ENCODE results near the gene SLC6A13. TPM values are rescaled to one million over a fixed set of nuclear protein-coding genes. Genes with fewer than 3 reads are reported as not detected.

SLC6A13 gene
- total RNA-seq, 1 experiment from 2014 or later: not detected

DNA sequence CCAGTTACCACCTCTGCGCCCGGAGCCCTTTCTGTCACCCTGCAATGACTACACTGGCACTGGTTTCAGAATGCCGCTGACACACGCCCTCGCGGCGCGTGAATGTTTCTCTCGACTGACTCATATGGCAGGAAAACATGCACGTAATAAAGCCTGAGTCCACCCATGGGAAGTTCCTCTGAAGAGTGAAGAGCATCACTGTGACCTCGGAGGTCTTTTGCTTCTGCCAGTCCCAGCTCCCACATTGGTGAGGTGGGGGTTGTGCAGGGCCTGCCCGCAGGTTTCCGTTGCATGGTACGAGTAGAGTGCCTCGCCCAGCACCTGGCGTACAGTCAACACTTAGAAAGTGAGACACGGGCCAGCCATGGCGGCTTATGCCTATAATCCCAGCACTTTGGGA is 37.6 kb downstream of the SLC6A13 start:
- peaks cover 18% of the 10 kb centered on the region for H3K27me3 Mint-ChIP-seq (ENCODE audit: low read depth)
- no CpG with 5 or more reads among the region's 18 CpGs for WGBS (ENCODE audit: extremely low coverage, insufficient read length, low lambda C conversion rate)
- no peaks in the 10 kb centered on the region for H3K9me3 Mint-ChIP-seq

More for the DNA sequence above, 37.6 kb downstream of the SLC6A13 start:
- Histone ChIP-seq H2BK20ac (ENCODE audit: low read depth, low read length, poor library complexity, severe bottlenecking) (no peak overlapping the region), H4K20me1 (ENCODE audit: control insufficient read depth, insufficient read depth, insufficient read length) (no peaks in the 10 kb centered on the region), H3K23ac (ENCODE audit: insufficient read length, low read depth, low read length) (no peak overlapping the region), H2BK15ac (ENCODE audit: low read depth, low read length) (no peak overlapping the region), H3K9me3 (ENCODE audit: control insufficient read depth, low read depth, low read length) (no peaks in the 10 kb centered on the region), H2BK5ac (ENCODE audit: insufficient read length, low read length) (no peak overlapping the region), H3K18ac (ENCODE audit: insufficient read length, low read depth, low read length) (no peak overlapping the region), H3K56ac (ENCODE audit: insufficient read length, low read depth, low read length) (no peak overlapping the region), H4K91ac (ENCODE audit: insufficient read length, low read depth, low read length) (no peak overlapping the region), H4K8ac (replicated peaks; ENCODE audit: insufficient read length, low read depth, low read length) (no peak overlapping the region), H2BK120ac (ENCODE audit: low read depth, low read length, poor library complexity, severe bottlenecking) (no peak overlapping the region), H3K4me2 (ENCODE audit: insufficient read depth, insufficient read length, low read length) (no peak overlapping the region), H3K23me2 (ENCODE audit: insufficient read length, low read depth, low read length, poor library complexity, severe bottlenecking) (peaks cover 4% of the 10 kb centered on the region), H3K9ac (ENCODE audit: extremely low read depth, insufficient read length, low read length) (no peak overlapping the region), H2AK5ac (ENCODE audit: insufficient read length, low read length) (no peak overlapping the region), H3K79me1 (ENCODE audit: insufficient read depth, low read depth, low read length, poor library complexity, severe bottlenecking) (no peaks in the 10 kb centered on the region), H2BK12ac (ENCODE audit: insufficient read length, low read depth, low read length) (no peak overlapping the region), H3K27ac (ENCODE audit: insufficient read length, low read depth, low read length) (no peak overlapping the region), H3K4me1 (ENCODE audit: insufficient read depth, low read length) (no peaks in the 10 kb centered on the region), H3K14ac (ENCODE audit: insufficient read depth, low read length) (no peak overlapping the region), H3K4ac (ENCODE audit: low read depth, low read length) (no peak overlapping the region), H3T11ph (ENCODE audit: low read length) (no peak overlapping the region), H2AFZ (ENCODE audit: low read length) (no peak overlapping the region), H4K5ac (ENCODE audit: insufficient read length, low read depth, low read length) (no peak overlapping the region), H3K79me2 (ENCODE audit: insufficient read depth, low read length) (no peaks in the 10 kb centered on the region), H3K27me3 (ENCODE audit: insufficient read depth, low read length) (no peaks in the 10 kb centered on the region)
- TF ChIP-seq, protein P1, sequence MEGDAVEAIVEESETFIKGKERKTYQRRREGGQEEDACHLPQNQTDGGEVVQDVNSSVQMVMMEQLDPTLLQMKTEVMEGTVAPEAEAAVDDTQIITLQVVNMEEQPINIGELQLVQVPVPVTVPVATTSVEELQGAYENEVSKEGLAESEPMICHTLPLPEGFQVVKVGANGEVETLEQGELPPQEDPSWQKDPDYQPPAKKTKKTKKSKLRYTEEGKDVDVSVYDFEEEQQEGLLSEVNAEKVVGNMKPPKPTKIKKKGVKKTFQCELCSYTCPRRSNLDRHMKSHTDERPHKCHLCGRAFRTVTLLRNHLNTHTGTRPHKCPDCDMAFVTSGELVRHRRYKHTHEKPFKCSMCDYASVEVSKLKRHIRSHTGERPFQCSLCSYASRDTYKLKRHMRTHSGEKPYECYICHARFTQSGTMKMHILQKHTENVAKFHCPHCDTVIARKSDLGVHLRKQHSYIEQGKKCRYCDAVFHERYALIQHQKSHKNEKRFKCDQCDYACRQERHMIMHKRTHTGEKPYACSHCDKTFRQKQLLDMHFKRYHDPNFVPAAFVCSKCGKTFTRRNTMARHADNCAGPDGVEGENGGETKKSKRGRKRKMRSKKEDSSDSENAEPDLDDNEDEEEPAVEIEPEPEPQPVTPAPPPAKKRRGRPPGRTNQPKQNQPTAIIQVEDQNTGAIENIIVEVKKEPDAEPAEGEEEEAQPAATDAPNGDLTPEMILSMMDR (conservative IDR thresholded peaks at IDR 0.05): no peak
- H3K27ac Mint-ChIP-seq: no peak overlapping the region
- no peak overlapping the region for H3K4me3 Mint-ChIP-seq
- DNase-seq: peak; percentile 24
- no peaks in the 10 kb centered on the region for H3K36me3 Mint-ChIP-seq (ENCODE audit: insufficient read depth in 1 of 3, low read depth in 3 of 3)
- peaks cover 4 to 21% of the 10 kb centered on the region in 2 experiments for H3K4me1 Mint-ChIP-seq

Measured in H9 (cell line).